Measurements from ENCODE around the gene MYL5. TPM values are rescaled to one million over a fixed set of nuclear protein-coding genes. Genes with fewer than 3 reads are reported as not detected.

MYL5 gene
- total and polyA plus RNA-seq, 4 donors, result 2.4 to 5.0 (median 4.7) TPM

DNA sequence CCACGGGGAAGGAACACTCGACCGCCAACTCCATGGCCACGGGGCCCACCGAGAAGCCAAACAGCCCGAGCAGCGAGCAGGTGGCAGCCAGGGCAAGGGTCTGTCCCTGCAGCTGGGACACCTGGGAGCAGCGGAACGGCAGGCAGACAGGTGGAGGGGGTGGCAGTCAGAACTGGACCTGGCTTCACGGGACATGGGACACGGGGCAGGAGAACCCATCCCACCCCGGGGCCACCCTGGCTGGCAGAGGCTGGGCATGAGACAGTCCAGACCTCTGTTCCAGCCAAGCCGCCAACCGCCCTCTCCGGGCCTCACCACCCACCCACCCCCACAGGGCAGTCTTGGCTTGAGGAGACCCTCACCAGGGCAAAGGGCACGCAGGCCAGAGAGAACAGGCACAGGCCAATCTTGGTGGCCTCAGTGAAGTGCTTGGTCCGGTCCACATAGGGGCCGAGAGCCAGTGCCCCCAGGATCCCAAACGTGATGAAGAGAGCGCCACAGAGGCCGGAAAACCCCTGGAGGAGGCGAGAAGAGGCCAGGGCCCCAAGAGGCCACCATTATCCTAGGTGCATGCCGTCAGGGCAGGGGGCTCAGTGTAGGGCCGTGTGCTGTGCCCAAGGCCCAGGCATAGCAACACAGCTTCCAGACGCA, 9.0 kb downstream of the MYL5 start:
- no peak for DNase-seq (ENCODE audit: low spot score)
- H3K27ac ChIP-seq (ENCODE audit: low read depth in 1 of 2, low read length in 2 of 2), result no peak overlapping the region

More for the DNA sequence above, 9.0 kb downstream of the MYL5 start:
- H3K4me1 ChIP-seq (ENCODE audit: control insufficient read depth in 4 of 4, insufficient read depth in 4 of 4, low read length in 3 of 4), result peaks cover 5 to 33% (median 19%) of the 10 kb centered on the region in 4 donors
- no peaks in the 10 kb centered on the region for H3K36me3 ChIP-seq (ENCODE audit: control insufficient read depth in 4 of 4, insufficient read depth in 3 of 4, low read depth in 1 of 4, low read length in 3 of 4)
- no peak overlapping the region for H3K4me3 ChIP-seq (ENCODE audit: low read depth in 1 of 3, low read length in 3 of 3)
- H3K9ac ChIP-seq (ENCODE audit: low read depth in 1 of 2, low read length in 2 of 2), result no peak overlapping the region
- TF ChIP-seq HNF4G (IDR thresholded peaks at IDR 0.05) (no peak), GABPA (IDR thresholded peaks at IDR 0.05 in 1 of 2, conservative IDR thresholded peaks at IDR 0.05 in 1 of 2) (no peak), ZBTB33 (IDR thresholded peaks at IDR 0.05) (no peak), ATF3 (IDR thresholded peaks at IDR 0.05) (no peak), FOXA1 (IDR thresholded peaks at IDR 0.05) (no peak), FOXA2 (IDR thresholded peaks at IDR 0.05) (no peak), TAF1 (conservative IDR thresholded peaks at IDR 0.05) (no peak), SP1 (IDR thresholded peaks at IDR 0.05) (no peak), RAD21 (IDR thresholded peaks at IDR 0.05) (no peak), HNF4A (conservative IDR thresholded peaks at IDR 0.05) (no peak), EGR1 (IDR thresholded peaks at IDR 0.05; ENCODE audit: low read depth in 2 of 2) (no peak), NR2F2 (IDR thresholded peaks at IDR 0.05) (no peak), CTCF (IDR thresholded peaks at IDR 0.05; ENCODE audit: low read depth, low read length, missing input control) (no peak), YY1 (IDR thresholded peaks at IDR 0.05) (no peak), JUND (IDR thresholded peaks at IDR 0.05) (no peak), RXRA (IDR thresholded peaks at IDR 0.05) (no peak)
- TF ChIP-seq, protein P1, sequence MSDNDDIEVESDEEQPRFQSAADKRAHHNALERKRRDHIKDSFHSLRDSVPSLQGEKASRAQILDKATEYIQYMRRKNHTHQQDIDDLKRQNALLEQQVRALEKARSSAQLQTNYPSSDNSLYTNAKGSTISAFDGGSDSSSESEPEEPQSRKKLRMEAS (IDR thresholded peaks at IDR 0.05), result no peak
- TF ChIP-seq, protein P2, sequence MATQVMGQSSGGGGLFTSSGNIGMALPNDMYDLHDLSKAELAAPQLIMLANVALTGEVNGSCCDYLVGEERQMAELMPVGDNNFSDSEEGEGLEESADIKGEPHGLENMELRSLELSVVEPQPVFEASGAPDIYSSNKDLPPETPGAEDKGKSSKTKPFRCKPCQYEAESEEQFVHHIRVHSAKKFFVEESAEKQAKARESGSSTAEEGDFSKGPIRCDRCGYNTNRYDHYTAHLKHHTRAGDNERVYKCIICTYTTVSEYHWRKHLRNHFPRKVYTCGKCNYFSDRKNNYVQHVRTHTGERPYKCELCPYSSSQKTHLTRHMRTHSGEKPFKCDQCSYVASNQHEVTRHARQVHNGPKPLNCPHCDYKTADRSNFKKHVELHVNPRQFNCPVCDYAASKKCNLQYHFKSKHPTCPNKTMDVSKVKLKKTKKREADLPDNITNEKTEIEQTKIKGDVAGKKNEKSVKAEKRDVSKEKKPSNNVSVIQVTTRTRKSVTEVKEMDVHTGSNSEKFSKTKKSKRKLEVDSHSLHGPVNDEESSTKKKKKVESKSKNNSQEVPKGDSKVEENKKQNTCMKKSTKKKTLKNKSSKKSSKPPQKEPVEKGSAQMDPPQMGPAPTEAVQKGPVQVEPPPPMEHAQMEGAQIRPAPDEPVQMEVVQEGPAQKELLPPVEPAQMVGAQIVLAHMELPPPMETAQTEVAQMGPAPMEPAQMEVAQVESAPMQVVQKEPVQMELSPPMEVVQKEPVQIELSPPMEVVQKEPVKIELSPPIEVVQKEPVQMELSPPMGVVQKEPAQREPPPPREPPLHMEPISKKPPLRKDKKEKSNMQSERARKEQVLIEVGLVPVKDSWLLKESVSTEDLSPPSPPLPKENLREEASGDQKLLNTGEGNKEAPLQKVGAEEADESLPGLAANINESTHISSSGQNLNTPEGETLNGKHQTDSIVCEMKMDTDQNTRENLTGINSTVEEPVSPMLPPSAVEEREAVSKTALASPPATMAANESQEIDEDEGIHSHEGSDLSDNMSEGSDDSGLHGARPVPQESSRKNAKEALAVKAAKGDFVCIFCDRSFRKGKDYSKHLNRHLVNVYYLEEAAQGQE (IDR thresholded peaks at IDR 0.05), result no peak
- WGBS, result 76% methylated on average over 25 of the region's 25 CpGs
- no peaks in the 10 kb centered on the region for H3K27me3 ChIP-seq (ENCODE audit: control insufficient read depth in 4 of 4, insufficient read depth in 4 of 4, low read length in 3 of 4)
- H3K9me3 ChIP-seq (ENCODE audit: control insufficient read depth in 4 of 4, low read length in 3 of 4), result no peaks in the 10 kb centered on the region

Measured in liver (tissue), 9 donors.